Mucosa of rectum (tissue), 2 donors: Measurements from ENCODE around the gene CLEC16A.
A peak's percentile ranks its signal among the peaks of the same experiment; 100 is the strongest.

ENCODE experiments used
- H3K27ac ChIP-seq, 2 donors: one replicate each; pipeline ENCODE4 v1.7.0; 2013; ENCODE audit warnings: inconsistent platforms in 2 of 2, low read depth in 2 of 2, low read length in 2 of 2
- H3K27me3 ChIP-seq, 2 donors: one replicate each; pipeline ENCODE4 v1.7.0; 2013; ENCODE audit warnings: low read length in 2 of 2; ENCODE audit not compliant: control insufficient read depth in 2 of 2, insufficient read depth in 2 of 2
- H3K36me3 ChIP-seq, 2 donors: one replicate each; pipeline ENCODE4 v1.7.0; 2013; ENCODE audit warnings: low read length in 2 of 2; ENCODE audit not compliant: control insufficient read depth in 2 of 2, insufficient read depth in 2 of 2
- H3K4me1 ChIP-seq, 2 donors: one replicate each; pipeline ENCODE4 v1.7.0; 2013; ENCODE audit warnings: low read length in 2 of 2, mild to moderate bottlenecking in 1 of 2; ENCODE audit not compliant: control insufficient read depth in 2 of 2, insufficient read depth in 2 of 2
- H3K4me3 ChIP-seq, 2 donors: one replicate each; pipeline ENCODE4 v1.7.0; 2013; ENCODE audit warnings: low read length in 2 of 2
- H3K9ac ChIP-seq, 2 donors: one replicate each; pipeline ENCODE4 v1.7.0; 2013; ENCODE audit warnings: low read length in 2 of 2, low read depth in 1 of 2, mild to moderate bottlenecking in 1 of 2
- H3K9me3 ChIP-seq, 2 donors: one replicate each; pipeline ENCODE4 v1.7.0; 2013; ENCODE audit warnings: low read length in 2 of 2; ENCODE audit not compliant: control insufficient read depth in 2 of 2
- donor health status: healthy.
- donor health status: Normal muscosa, but diverticular disease.

The CLEC16A gene

GRCh38 chr16:11084876-11085485, 140.6 kb downstream of the CLEC16A start:
- Histone ChIP-seq H3K9ac (no peak overlapping the region), H3K4me3 (no peak overlapping the region), H3K27ac (no peak overlapping the region), H3K9me3 (no peaks in the 10 kb centered on the region), H3K4me1 (peaks cover 16 to 25% of the 10 kb centered on the region in 2 donors), H3K36me3 (peaks cover 0 to 10% of the 10 kb centered on the region in 2 donors), H3K27me3 (no peaks in the 10 kb centered on the region)

DNA sequence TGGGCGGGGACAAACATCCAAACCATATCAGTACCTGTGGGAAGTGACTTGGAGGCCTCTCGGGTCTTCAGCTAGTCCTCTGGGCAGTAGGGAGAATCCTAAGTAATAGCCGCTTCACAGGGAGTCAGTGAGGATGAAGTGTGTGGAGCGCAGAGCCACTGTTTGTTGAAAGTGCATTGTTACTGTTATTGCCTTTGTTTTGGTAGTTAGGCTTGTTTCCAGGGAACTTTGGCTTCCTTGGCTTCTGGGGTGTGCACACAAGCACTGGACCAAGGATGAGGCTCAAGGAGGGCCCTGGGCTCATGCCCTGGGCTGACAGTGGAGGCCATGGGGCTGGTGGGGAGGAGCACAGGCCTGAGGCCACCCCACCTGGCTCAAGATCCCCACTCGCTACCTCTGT, 141.6 kb downstream of the CLEC16A start:
- no peak overlapping the region for H3K9ac ChIP-seq
- no peaks in the 10 kb centered on the region for H3K27me3 ChIP-seq
- no peaks in the 10 kb centered on the region for H3K9me3 ChIP-seq
- H3K4me1 ChIP-seq: peaks cover 12 to 18% of the 10 kb centered on the region in 2 donors
- no peak overlapping the region for H3K27ac ChIP-seq
- no peak overlapping the region for H3K4me3 ChIP-seq
- peaks cover 0 to 5% of the 10 kb centered on the region in 2 donors for H3K36me3 ChIP-seq

DNA sequence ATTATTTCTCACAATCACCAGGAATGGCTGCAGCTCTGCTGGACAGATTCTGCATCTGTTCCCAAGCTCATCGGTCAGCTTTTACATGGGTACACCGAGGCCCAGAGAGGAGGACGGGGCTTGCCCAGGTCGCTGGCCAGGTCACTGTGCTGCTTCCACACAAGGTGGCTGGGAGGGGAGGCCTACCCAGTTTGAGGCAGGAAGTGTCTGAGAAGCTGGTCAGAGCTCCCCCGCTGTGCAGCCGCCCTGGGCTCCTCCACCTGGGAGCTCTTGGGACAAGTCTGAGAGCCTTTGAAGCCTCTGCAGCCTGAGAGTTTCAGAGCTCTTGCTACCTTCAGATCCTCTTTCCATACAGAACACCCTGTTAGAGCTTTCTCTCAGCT, 143.3 kb downstream of the CLEC16A start:
- Histone ChIP-seq H3K36me3 (peaks cover 0 to 7% of the 10 kb centered on the region in 2 donors), H3K9me3 (no peaks in the 10 kb centered on the region), H3K4me3 (no peak overlapping the region), H3K4me1 (peaks cover 12 to 18% of the 10 kb centered on the region in 2 donors), H3K9ac (no peak overlapping the region), H3K27me3 (no peaks in the 10 kb centered on the region), H3K27ac (peak overlapping the region in 1 of 2 donors; percentile 23)

DNA sequence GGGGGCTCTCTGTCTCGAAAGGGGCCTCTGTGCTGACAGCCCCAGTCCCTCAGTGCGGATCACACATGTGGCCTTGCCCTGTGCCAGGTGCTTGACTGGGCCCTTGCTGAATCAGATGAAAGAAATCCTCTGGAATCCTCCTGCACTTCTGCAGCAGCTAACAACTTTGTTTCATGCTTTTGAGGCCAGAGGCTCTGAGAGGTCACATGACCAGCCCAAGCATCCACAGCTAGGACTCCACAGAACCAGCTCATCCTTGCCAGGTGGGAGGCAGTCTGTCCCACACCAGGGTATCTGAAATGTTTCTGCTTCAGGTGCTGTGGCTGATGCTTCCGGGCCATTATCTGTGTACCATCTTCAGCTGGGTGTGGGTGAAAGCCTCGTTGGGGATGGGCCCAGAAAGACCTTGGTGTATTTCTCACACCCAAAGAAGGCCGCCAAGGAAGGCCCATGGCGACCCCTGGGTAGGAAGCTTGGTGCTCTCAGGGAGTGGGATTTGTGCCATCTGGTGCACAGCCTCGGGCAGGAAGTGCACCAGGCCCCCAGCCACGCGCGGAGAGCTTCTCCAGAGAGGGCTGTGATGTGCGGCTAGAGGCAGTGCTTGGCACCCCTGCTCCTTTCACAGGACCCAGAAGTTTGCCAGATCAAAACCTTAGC, 143.8 kb downstream of the CLEC16A start:
- no peak overlapping the region for H3K9ac ChIP-seq
- peak overlapping the region in 1 of 2 donors; percentile 23 for H3K27ac ChIP-seq
- no peaks in the 10 kb centered on the region for H3K9me3 ChIP-seq
- H3K27me3 ChIP-seq: no peaks in the 10 kb centered on the region
- peaks cover 0 to 10% of the 10 kb centered on the region in 2 donors for H3K36me3 ChIP-seq
- H3K4me1 ChIP-seq: peaks cover 15 to 18% of the 10 kb centered on the region in 2 donors
- H3K4me3 ChIP-seq: no peak overlapping the region

DNA sequence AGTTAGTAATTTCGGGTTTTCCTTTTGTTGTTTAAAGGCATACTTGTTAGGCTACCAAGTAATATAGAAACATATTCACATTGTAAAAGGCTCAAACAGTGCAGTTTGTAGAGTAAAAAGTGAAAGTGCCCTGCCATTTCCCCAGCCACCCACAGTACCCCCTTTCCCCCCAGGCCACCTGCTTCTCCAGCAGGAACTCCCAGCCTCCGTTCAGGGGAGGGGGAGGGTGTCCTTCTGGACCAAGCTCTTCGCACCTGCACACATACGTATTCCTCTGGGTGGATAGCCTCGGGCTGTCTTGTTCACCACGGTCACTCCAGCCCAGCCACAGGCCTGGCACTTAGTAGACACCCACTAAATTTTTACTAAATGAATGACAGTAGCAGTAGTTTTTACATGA, 144.5 kb downstream of the CLEC16A start:
- no peak overlapping the region for H3K4me3 ChIP-seq
- H3K27me3 ChIP-seq: no peaks in the 10 kb centered on the region
- H3K27ac ChIP-seq: peak overlapping the region in 1 of 2 donors; percentile 65
- H3K36me3 ChIP-seq: peaks cover 0 to 8% of the 10 kb centered on the region in 2 donors
- H3K9ac ChIP-seq: no peak overlapping the region
- H3K9me3 ChIP-seq: no peaks in the 10 kb centered on the region
- H3K4me1 ChIP-seq: peaks cover 19 to 23% of the 10 kb centered on the region in 2 donors

GRCh38 chr16:11089504-11090124, 145.2 kb downstream of the CLEC16A start:
- Histone ChIP-seq H3K9me3 (no peaks in the 10 kb centered on the region), H3K9ac (no peak overlapping the region), H3K4me1 (peaks cover 25 to 26% of the 10 kb centered on the region in 2 donors), H3K36me3 (peaks cover 0 to 8% of the 10 kb centered on the region in 2 donors), H3K27me3 (no peaks in the 10 kb centered on the region), H3K4me3 (no peak overlapping the region), H3K27ac (peak overlapping the region; percentile 50 to 65)

- H3K9ac ChIP-seq: no peak overlapping the region
These were observed 145.9 kb downstream of the CLEC16A start for GRCh38 chr16:11090232-11090631.

DNA sequence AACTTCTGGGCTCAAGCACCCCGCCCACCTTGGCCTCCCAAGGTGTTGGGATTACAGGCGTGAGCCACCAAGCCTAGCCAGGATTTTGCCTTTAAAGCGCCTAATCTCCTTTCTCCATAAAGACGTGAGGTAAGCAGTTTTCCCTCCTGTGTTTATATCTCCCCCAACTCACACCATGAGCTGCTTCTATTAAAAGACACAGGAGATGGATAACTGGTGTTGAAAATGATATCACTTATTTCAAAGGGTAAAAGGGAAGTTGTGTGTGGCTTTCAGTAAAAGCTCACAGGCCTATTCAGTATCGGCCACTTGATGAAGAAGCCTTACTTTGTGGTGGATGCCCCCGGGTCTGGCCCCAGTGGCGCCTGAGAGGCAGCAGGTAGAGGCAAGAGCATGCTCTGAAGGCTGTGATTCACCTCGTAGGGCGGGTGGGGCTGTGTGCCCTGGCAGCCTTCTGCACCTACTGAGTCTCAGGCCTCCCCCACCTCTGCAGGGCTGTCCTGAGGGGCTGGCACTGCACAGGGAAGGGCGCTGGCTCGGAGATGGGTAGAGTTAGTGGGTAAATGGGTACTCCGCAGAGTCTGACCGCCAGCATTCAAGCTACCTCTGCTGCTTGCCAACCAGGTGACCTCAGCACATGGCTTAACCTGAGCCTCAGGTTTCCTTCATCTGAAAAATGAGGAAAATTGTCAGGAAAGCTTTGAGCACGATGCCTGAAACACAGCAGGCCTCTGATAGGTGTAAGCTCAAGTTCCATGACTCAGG, 146.8 kb downstream of the CLEC16A start:
- Histone ChIP-seq H3K27ac (no peak overlapping the region), H3K36me3 (peaks cover 0 to 6% of the 10 kb centered on the region in 2 donors), H3K4me3 (no peak overlapping the region), H3K27me3 (no peaks in the 10 kb centered on the region), H3K9ac (no peak overlapping the region), H3K9me3 (no peaks in the 10 kb centered on the region), H3K4me1 (peaks cover 23 to 25% of the 10 kb centered on the region in 2 donors)

More at GRCh38 chr16:11090232-11090631, 145.9 kb downstream of the CLEC16A start:
- H3K4me3 ChIP-seq: no peak overlapping the region
- peaks cover 0 to 6% of the 10 kb centered on the region in 2 donors for H3K36me3 ChIP-seq
- H3K27me3 ChIP-seq: no peaks in the 10 kb centered on the region
- H3K27ac ChIP-seq: peak overlapping the region; percentile 1 to 50
- no peaks in the 10 kb centered on the region for H3K9me3 ChIP-seq
- H3K4me1 ChIP-seq: peaks cover 24 to 25% of the 10 kb centered on the region in 2 donors

- no peak overlapping the region for H3K9ac ChIP-seq
- peaks cover 18 to 25% of the 10 kb centered on the region in 2 donors for H3K4me1 ChIP-seq
- H3K27ac ChIP-seq: peak overlapping the region in 1 of 2 donors; percentile 13
- H3K36me3 ChIP-seq: peaks cover 0 to 6% of the 10 kb centered on the region in 2 donors
- H3K9me3 ChIP-seq: no peaks in the 10 kb centered on the region
- no peaks in the 10 kb centered on the region for H3K27me3 ChIP-seq
- no peak overlapping the region for H3K4me3 ChIP-seq
These were observed 148.6 kb downstream of the CLEC16A start for GRCh38 chr16:11092788-11093571.
